A549 (cell line): ENCODE results near the gene SLC22A23. TPM values are rescaled to one million over a fixed set of nuclear protein-coding genes. Genes with fewer than 3 reads are reported as not detected.
"Not testable (repeated sequence)": the region's sequence is repeated elsewhere in the genome, so short reads cannot be mapped to it uniquely, and the experiment has no call there.

Source experiments
- ATAC-seq, 2 experiments: fragments of 200-7000 bp in 1 of 2; fragments of >200 bp in 1 of 2; cut with Nextera tagmentation in 1 of 2; cut with Tn5 transposase in 1 of 2; 3 replicates each; pipeline versions ENCODE4 v1.8.0 to v1.9.1; 2018 to 2020; ENCODE audit warnings: mild to moderate bottlenecking in 1 of 2, moderate library complexity in 1 of 2
- CTCF ChIA-PET: fragments of 300-600 bp; sonication (Branson Sonifier 250); formaldehyde crosslinking; extraction: SDS; loops from one replicate; lab custom pipeline; 2021; ENCODE audit warnings: antibody characterized with exemption, inconsistent platforms; lab: Yijun Ruan, JAX
- POLR2A ChIA-PET: fragments of 350-600 bp; formaldehyde crosslinking; extraction: SDS; loops from one replicate; lab custom pipeline; 2021; ENCODE audit warnings: antibody characterized with exemption, inconsistent platforms; lab: Yijun Ruan, JAX
- DNase-seq, 2 experiments: peaks; one replicate each; pipeline versions ENCODE4 v3.0.0 to v3.0.0-alpha.2; 2011 to 2016; ENCODE audit warnings: low read depth in 1 of 2, low spot score in 1 of 2
- FAIRE-seq: peaks from 2 replicates; lab custom pipeline; 2011; peaks lifted over from hg19 to GRCh38; lab: Jason Lieb, UNC
- H3K27ac ChIP-seq, 2 experiments: fragments of >200 bp; sonication (Bioruptor Twin); formaldehyde crosslinking; 3 replicates each; pipeline ENCODE4 v1.5.1; 2016 to 2017
- H3K4me1 ChIP-seq: fragments of >200 bp; sonication (Bioruptor Twin); formaldehyde crosslinking; 3 replicates; pipeline ENCODE4 v1.6.1; 2016
- H3K4me2 ChIP-seq: fragments of >200 bp; sonication (Bioruptor Twin); formaldehyde crosslinking; 3 replicates; pipeline ENCODE4 v1.6.1; 2016
- H3K4me3 ChIP-seq: fragments of >200 bp; sonication (Bioruptor Twin); formaldehyde crosslinking; 3 replicates; pipeline ENCODE4 v1.5.1; 2016
- H3K9me3 ChIP-seq: fragments of >200 bp; sonication (Bioruptor Twin); formaldehyde crosslinking; 3 replicates; pipeline ENCODE4 v1.6.1; 2016
- CBX2 ChIP-seq: fragments of 200-600 bp; sonication (generic); IDR thresholded peaks from 2 replicates; pipeline ENCODE4 v1.6.1; 2016; ENCODE audit warnings: low read depth, mild to moderate bottlenecking, borderline replicate concordance
- EHF ChIP-seq: fragments of 250-450 bp; sonication (Bioruptor Pico); IDR thresholded peaks from 2 replicates; pipeline ENCODE4 v1.5.0; 2020; ENCODE audit warnings: mild to moderate bottlenecking
- FOSL2 ChIP-seq, 2 experiments: fragments of 450-650 bp in 1 of 2; fragments of >200 bp in 1 of 2; sonication (Bioruptor Twin) in 1 of 2; formaldehyde crosslinking; IDR thresholded peaks; 2 replicates each; pipeline versions ENCODE4 v1.5.0 to v1.6.1; 2016 to 2020; ENCODE audit warnings: mild to moderate bottlenecking in 1 of 2, moderate library complexity in 1 of 2
- HOXB5 ChIP-seq: fragments of 250-450 bp; sonication (Bioruptor Pico); IDR thresholded peaks from 2 replicates; pipeline ENCODE4 v1.5.0; 2020; ENCODE audit warnings: mild to moderate bottlenecking, moderate library complexity
- JUN ChIP-seq, 2 experiments: fragments of >200 bp; sonication (Bioruptor Twin); formaldehyde crosslinking; IDR thresholded peaks; 2 replicates in 1 of 2; 3 replicates in 1 of 2; pipeline ENCODE4 v1.6.1; 2016 to 2017
- KDM5A ChIP-seq: fragments of 200-600 bp; sonication (generic); IDR thresholded peaks from 2 replicates; pipeline ENCODE4 v1.6.1; 2016; ENCODE audit warnings: antibody characterized with exemption, mild to moderate bottlenecking
- MAZ ChIP-seq: fragments of 150-350 bp; IDR thresholded peaks from 2 replicates; pipeline ENCODE4 v1.6.1; 2014; ENCODE audit warnings: antibody characterized with exemption, low read depth, low read length, borderline replicate concordance
- POLR2AphosphoS2 ChIP-seq: conservative IDR thresholded peaks from 2 replicates; pipeline ENCODE4 v1.6.1; 2012; ENCODE audit warnings: low read length, improper control_type of control experiment, inconsistent platforms
- RAD21 ChIP-seq, 2 experiments: fragments of >200 bp in 1 of 2; sonication (Bioruptor Twin) in 1 of 2; formaldehyde crosslinking in 1 of 2; IDR thresholded peaks in 1 of 2; conservative IDR thresholded peaks in 1 of 2; 2 replicates in 1 of 2; 3 replicates in 1 of 2; pipeline ENCODE4 v1.6.1; 2012 to 2018; ENCODE audit warnings: inconsistent platforms in 1 of 2
- RFX5 ChIP-seq: fragments of 450-650 bp; IDR thresholded peaks from 2 replicates; pipeline ENCODE4 v1.7.1; 2014; ENCODE audit warnings: antibody characterized with exemption, mild to moderate bottlenecking, moderate library complexity
- RNF2 ChIP-seq: fragments of 200-600 bp; sonication (generic); IDR thresholded peaks from 2 replicates; pipeline ENCODE4 v1.6.1; 2016; ENCODE audit warnings: low read depth, mild to moderate bottlenecking, antibody characterized with exemption, moderate library complexity, borderline replicate concordance
- SMC3 ChIP-seq: fragments of >200 bp; sonication (Bioruptor Twin); formaldehyde crosslinking; IDR thresholded peaks from 3 replicates; pipeline ENCODE4 v1.6.1; 2018; ENCODE audit warnings: inconsistent platforms
- ZC3H11A ChIP-seq: fragments of 450-650 bp; IDR thresholded peaks from 2 replicates; pipeline ENCODE4 v1.6.1; 2014; ENCODE audit warnings: antibody characterized with exemption, mild to moderate bottlenecking
- ZFP36 ChIP-seq: fragments of 450-650 bp; IDR thresholded peaks from 2 replicates; pipeline ENCODE4 v1.6.1; 2014; ENCODE audit warnings: borderline replicate concordance; ENCODE audit not compliant: partially characterized antibody
- ZSCAN20 ChIP-seq: fragments of 250-450 bp; sonication (Bioruptor Pico); IDR thresholded peaks from 2 replicates; pipeline ENCODE4 v1.8.0; 2022; ENCODE audit warnings: mild to moderate bottlenecking, moderate library complexity
- WGBS: methylation state at CpG from one replicate; pipeline ENCODE4 v1.1.6; 2017; ENCODE audit errors: missing lambda C conversion rate; 5-methylcytosine and 5-hydroxymethylcytosine counted together
- polyA plus RNA-seq, 4 experiments: library from polyadenylated mRNA; depleted of rRNA in 3 of 4; stranded (reverse); fragments of >200 nt; fragmentation: RNase III in 1 of 4; extraction: RNeasy Plus Mini Kit Qiagen cat#74134 plus additional on column Dnase treatment in 1 of 4; gene quantifications; 2 replicates in 3 of 4; 3 replicates in 1 of 4; pipeline ENCODE4 v1.2.3, GENCODE V29; 2011 to 2017
- TF ChIP-seq, protein P1 (sequence below): fragments of 450-650 bp; IDR thresholded peaks from 2 replicates; pipeline ENCODE4 v1.6.1; 2014; ENCODE audit warnings: antibody characterized with exemption
- TF ChIP-seq, protein P2 (sequence below): fragments of 150-350 bp; IDR thresholded peaks from 2 replicates; pipeline ENCODE4 v1.6.1; 2014; ENCODE audit warnings: low read depth, mild to moderate bottlenecking, low read length
- TF ChIP-seq, protein P3 (sequence below): IDR thresholded peaks from 2 replicates; pipeline ENCODE4 v1.6.1; 2012; ENCODE audit warnings: low read depth, borderline replicate concordance

The SLC22A23 gene
- polyA plus RNA-seq, 2 of the 4 experiments (the other 2 are of a cell fraction): 4.4 to 6.2 TPM

DNA sequence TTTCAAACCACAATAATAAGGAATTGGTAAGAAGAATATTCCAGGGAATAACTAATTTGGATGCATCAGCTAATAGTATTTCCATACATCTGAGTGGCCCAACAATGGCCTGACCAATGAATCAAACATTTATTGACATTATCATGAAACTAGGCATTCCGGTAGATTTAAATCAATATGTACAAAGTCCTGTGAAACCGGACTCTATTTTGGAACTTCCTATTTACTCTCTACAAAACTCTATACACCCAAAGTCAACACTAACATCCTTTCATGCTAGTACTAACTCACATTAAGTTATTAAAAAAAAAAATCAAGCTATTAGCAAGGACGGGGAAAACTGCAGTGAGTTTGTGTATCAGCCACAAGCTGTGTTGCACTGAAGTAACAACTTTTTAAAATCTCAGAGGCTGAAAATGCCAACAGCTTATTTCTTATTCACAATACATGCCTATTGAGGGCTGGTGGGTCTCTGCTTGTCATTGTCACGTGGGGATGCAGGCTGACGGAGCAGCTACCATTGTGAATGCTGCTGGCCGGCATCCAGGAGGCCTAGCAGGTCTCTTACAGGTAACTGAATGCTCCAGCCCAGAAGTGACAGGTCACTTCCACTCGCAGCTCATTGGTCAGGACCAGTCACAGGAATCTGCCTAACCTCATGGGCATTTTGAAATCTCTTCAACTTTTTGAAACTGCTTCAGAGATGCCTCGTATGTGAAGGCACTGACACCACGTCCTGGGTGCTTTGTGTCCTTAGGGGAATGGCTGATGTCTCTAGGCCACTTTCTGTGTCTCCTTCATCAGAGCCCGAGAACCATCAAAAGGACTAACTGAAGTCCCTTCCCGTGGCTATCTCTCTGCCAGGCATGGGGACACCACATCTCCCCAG is 76.3 kb downstream of the SLC22A23 start:
- ChIA-PET CTCF (interaction anchor here (0.8 to 1.5 kb wide), 3 partner anchors 9 to 352 kb away, joined by 3 to 4 read pairs (median 3); no protein-coding TSS in a partner anchor), POLR2A (no interaction called here)
- Histone ChIP-seq H3K9me3 (no peaks in the 10 kb centered on the region), H3K27ac (no peak overlapping the region), H3K4me3 (no peak overlapping the region), H3K4me2 (0 out of 3 replicates have a peak overlapping the region, but pooled peaks have one; percentile 11), H3K4me1 (peaks cover 63% of the 10 kb centered on the region)
- no peak for TF ChIP-seq FOSL2 (IDR thresholded peaks at IDR 0.05)
- no peak for TF ChIP-seq FOSL2 (CRISPR knock-in tag; IDR thresholded peaks at IDR 0.05)
- TF ChIP-seq RFX5: no peak
- no peak for TF ChIP-seq MAZ
- TF ChIP-seq SMC3: no peak
- ATAC-seq: no peak
- no peak for DNase-seq
- WGBS: 65% methylated on average over 11 of the region's 11 CpGs
- FAIRE-seq: no peak

DNA sequence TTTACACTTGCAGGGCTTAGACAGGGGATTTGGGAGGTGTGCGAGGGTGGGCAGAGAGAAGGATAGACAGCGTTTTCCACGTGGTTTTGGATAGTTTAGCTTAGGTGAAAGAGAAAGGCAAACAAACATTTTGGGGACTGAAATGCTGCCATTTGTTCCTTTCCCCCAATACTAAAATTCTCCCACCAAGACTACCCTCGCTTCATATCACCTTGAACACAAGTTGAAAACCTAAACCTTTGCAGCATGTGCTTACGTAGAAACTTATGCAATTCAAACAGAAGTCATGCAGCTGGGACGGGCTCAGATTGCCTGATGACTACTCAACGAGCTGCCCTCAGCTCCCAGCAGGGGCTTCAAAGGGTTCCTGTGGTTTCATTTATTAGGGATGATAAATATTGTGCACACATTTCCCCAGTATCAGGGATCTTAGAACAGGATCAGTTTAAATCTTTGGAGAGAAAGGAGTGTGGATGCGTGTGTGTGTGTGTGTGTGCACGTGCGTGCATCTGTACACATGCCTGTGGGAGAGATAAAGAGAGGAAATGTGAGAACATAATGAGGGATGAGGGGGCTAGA is 77.3 kb downstream of the SLC22A23 start:
- no peak for FAIRE-seq
- ChIA-PET CTCF (interaction anchor here (0.8 to 1.5 kb wide), 3 partner anchors 8 to 353 kb away, joined by 3 to 4 read pairs (median 3); no protein-coding TSS in a partner anchor), POLR2A (no interaction called here)
- no peaks in the 10 kb centered on the region for H3K9me3 ChIP-seq
- no peak for DNase-seq
- H3K4me3 ChIP-seq: no peak overlapping the region
- ATAC-seq: no peak
- no peak overlapping the region for H3K4me2 ChIP-seq
- 86% methylated on average over 10 of the region's 10 CpGs for WGBS
- H3K4me1 ChIP-seq: peaks cover 53% of the 10 kb centered on the region
- H3K27ac ChIP-seq: no peak overlapping the region
- TF ChIP-seq ZSCAN20 (no peak), CBX2 (no peak), RNF2 (no peak), POLR2AphosphoS2 (no peak), EHF (CRISPR knock-in tag) (no peak), ZC3H11A (no peak), ZFP36 (no peak), RAD21 (conservative IDR thresholded peaks at IDR 0.05 in 1 of 2, IDR thresholded peaks at IDR 0.05 in 1 of 2) (no peak), JUN (IDR thresholded peaks at IDR 0.05) (no peak), HOXB5 (CRISPR knock-in tag) (no peak), KDM5A (no peak)
- TF ChIP-seq, protein P1, sequence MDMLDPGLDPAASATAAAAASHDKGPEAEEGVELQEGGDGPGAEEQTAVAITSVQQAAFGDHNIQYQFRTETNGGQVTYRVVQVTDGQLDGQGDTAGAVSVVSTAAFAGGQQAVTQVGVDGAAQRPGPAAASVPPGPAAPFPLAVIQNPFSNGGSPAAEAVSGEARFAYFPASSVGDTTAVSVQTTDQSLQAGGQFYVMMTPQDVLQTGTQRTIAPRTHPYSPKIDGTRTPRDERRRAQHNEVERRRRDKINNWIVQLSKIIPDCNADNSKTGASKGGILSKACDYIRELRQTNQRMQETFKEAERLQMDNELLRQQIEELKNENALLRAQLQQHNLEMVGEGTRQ: no peak
- TF ChIP-seq, protein P2, sequence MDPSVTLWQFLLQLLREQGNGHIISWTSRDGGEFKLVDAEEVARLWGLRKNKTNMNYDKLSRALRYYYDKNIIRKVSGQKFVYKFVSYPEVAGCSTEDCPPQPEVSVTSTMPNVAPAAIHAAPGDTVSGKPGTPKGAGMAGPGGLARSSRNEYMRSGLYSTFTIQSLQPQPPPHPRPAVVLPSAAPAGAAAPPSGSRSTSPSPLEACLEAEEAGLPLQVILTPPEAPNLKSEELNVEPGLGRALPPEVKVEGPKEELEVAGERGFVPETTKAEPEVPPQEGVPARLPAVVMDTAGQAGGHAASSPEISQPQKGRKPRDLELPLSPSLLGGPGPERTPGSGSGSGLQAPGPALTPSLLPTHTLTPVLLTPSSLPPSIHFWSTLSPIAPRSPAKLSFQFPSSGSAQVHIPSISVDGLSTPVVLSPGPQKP: no peak
- TF ChIP-seq, protein P3, sequence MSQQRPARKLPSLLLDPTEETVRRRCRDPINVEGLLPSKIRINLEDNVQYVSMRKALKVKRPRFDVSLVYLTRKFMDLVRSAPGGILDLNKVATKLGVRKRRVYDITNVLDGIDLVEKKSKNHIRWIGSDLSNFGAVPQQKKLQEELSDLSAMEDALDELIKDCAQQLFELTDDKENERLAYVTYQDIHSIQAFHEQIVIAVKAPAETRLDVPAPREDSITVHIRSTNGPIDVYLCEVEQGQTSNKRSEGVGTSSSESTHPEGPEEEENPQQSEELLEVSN: no peak

DNA sequence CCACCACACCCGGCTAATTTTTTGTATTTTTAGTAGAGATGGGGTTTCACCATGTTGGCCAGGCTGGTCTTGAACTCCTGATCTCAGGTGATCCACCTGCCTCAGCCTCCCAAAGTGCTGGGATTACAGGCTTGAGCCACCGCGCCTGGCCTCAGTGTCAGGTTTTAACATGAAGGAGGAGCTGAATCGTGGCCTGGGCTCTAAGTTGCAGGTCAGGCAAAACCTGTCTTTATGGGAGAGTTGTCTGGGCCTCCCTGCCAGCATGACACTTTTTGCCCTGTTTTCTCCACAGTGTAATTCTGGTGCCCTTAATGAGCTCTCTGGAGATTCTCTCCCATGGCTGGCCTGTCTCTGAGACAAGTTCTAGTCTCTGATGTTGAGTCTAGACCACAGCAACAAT is 78.0 kb downstream of the SLC22A23 start:
- POLR2A ChIA-PET, H3K27ac ChIP-seq, H3K9me3 ChIP-seq, H3K4me3 ChIP-seq, FAIRE-seq, H3K4me2 ChIP-seq, DNase-seq, ATAC-seq: not testable (repeated sequence)
- WGBS: 100% methylated on average over 2 of the region's 4 CpGs
- H3K4me1 ChIP-seq: peaks cover 47% of the 10 kb centered on the region
- CTCF ChIA-PET: interaction anchor here (1.7 kb wide), 1 partner anchor 354 kb away, joined by 4 read pairs; no protein-coding TSS in a partner anchor

DNA sequence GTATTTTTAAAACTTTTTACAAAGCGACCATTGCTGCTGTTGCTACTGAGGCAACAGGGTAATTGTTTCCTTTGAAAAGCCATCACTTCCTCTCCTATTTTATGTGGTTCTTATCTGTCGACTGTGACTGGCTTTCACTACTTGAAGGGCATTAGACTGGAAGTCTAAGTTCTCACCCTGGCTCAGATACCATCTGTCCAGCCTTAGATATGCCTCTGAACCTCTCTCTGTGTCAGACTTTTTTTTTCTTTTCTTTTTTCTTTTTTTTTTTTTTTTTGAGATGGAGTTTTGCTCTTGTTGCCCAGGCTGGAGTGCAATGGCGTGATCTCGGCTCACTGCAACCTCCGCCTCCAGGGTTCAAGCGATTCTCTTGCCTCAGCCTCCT is 78.5 kb downstream of the SLC22A23 start:
- H3K9me3 ChIP-seq, FAIRE-seq, POLR2A ChIA-PET, H3K27ac ChIP-seq, H3K4me2 ChIP-seq, H3K4me3 ChIP-seq, DNase-seq, ATAC-seq: not testable (repeated sequence)
- 87% methylated on average over 6 of the region's 6 CpGs for WGBS
- CTCF ChIA-PET: interaction anchor here (1.7 kb wide), 1 partner anchor 354 kb away, joined by 4 read pairs; no protein-coding TSS in a partner anchor
- H3K4me1 ChIP-seq: peaks cover 47% of the 10 kb centered on the region
